Keratinocyte (primary cell): ENCODE results near the gene CCDC85B. TPM values are rescaled to one million over a fixed set of nuclear protein-coding genes. Genes with fewer than 3 reads are reported as not detected.

Source experiments
- DNase-seq: peaks from one replicate; pipeline ENCODE4 v3.0.0-alpha.2; 2011; ENCODE audit warnings: low read depth, missing footprints, low spot score
- FAIRE-seq: peaks from 2 replicates; lab custom pipeline; 2011; peaks lifted over from hg19 to GRCh38; lab: Jason Lieb, UNC
- H2AFZ ChIP-seq: 2 replicates; pipeline ENCODE4 v1.6.0; 2012; ENCODE audit warnings: low read length, control low read depth, inconsistent platforms; ENCODE audit not compliant: control insufficient read depth
- H3K27ac ChIP-seq: 2 replicates; pipeline ENCODE4 v1.5.1; 2011; ENCODE audit warnings: low read length; ENCODE audit not compliant: control insufficient read depth, insufficient read depth
- H3K27me3 ChIP-seq: 3 replicates; pipeline ENCODE4 v1.6.0; 2011; ENCODE audit warnings: low read length; ENCODE audit not compliant: control insufficient read depth, insufficient read depth; ENCODE audit errors: extremely low read depth
- H3K36me3 ChIP-seq, 2 experiments: 2 replicates in 1 of 2; 3 replicates in 1 of 2; pipeline ENCODE4 v1.5.1; 2011; ENCODE audit warnings: low read length in 2 of 2, mild to moderate bottlenecking in 1 of 2; ENCODE audit not compliant: control insufficient read depth in 2 of 2, insufficient read depth in 2 of 2; ENCODE audit errors: extremely low read depth in 1 of 2
- H3K4me1 ChIP-seq: 3 replicates; pipeline ENCODE4 v1.5.1; 2011; ENCODE audit warnings: low read length; ENCODE audit not compliant: control insufficient read depth, insufficient read depth; ENCODE audit errors: extremely low read depth
- H3K4me2 ChIP-seq: 3 replicates; pipeline ENCODE4 v1.6.0; 2011; ENCODE audit warnings: low read depth, low read length; ENCODE audit not compliant: control insufficient read depth, insufficient read depth; ENCODE audit errors: extremely low read depth
- H3K4me3 ChIP-seq, 3 experiments: fragments of 200-600 bp in 1 of 3; sonication (generic) in 1 of 3; 2 replicates in 2 of 3; 3 replicates in 1 of 3; pipeline ENCODE4 v1.5.1; 2011 to 2016; ENCODE audit warnings: low read length in 3 of 3, mild to moderate bottlenecking in 3 of 3, control low read depth in 2 of 3, inconsistent platforms in 1 of 3, low read depth in 1 of 3, mixed read lengths in 1 of 3, mixed run types in 1 of 3, moderate library complexity in 1 of 3; ENCODE audit not compliant: control insufficient read depth in 2 of 3, insufficient read depth in 2 of 3; ENCODE audit errors: extremely low read depth in 1 of 3
- H3K79me2 ChIP-seq: 2 replicates; pipeline ENCODE4 v1.6.0; 2012; ENCODE audit warnings: low read length; ENCODE audit not compliant: control insufficient read depth, insufficient read depth
- H3K9ac ChIP-seq: 3 replicates; pipeline ENCODE4 v1.6.0; 2011; ENCODE audit warnings: low read length; ENCODE audit not compliant: control insufficient read depth, insufficient read depth; ENCODE audit errors: extremely low read depth
- H3K9me1 ChIP-seq: 3 replicates; pipeline ENCODE4 v1.6.0; 2011; ENCODE audit warnings: low read length; ENCODE audit not compliant: control insufficient read depth, insufficient read depth; ENCODE audit errors: extremely low read depth
- H3K9me3 ChIP-seq: 2 replicates; pipeline ENCODE4 v1.5.1; 2012; ENCODE audit warnings: low read depth, low read length; ENCODE audit not compliant: control insufficient read depth
- H4K20me1 ChIP-seq: 3 replicates; pipeline ENCODE4 v1.6.0; 2011; ENCODE audit warnings: low read length; ENCODE audit not compliant: control insufficient read depth, insufficient read depth; ENCODE audit errors: extremely low read depth
- CTCF ChIP-seq, 3 experiments: IDR thresholded peaks in 1 of 3; conservative IDR thresholded peaks in 1 of 3; optimal IDR thresholded peaks in 1 of 3; 2 replicates in 2 of 3; 3 replicates in 1 of 3; pipeline versions ENCODE3 to v1.5.1; 2011; ENCODE audit warnings: low read length in 3 of 3, mild to moderate bottlenecking in 3 of 3, moderate library complexity in 2 of 3, control low read depth in 1 of 3, inconsistent platforms in 1 of 3; ENCODE audit not compliant: insufficient read depth in 2 of 3; ENCODE audit errors: extremely low read depth in 1 of 3
- EZH2 ChIP-seq: IDR thresholded peaks from one replicate; pipeline ENCODE4 v1.6.1; 2012; ENCODE audit warnings: inconsistent platforms, mild to moderate bottlenecking, low read length, moderate library complexity
- dilution Hi-C: fragments of 300-500 bp; cut with MboI; formaldehyde crosslinking; loops from one replicate; pipeline ENCODE4 v1.7.0; 2020; ENCODE audit warnings: low sequenced_read_pairs; ENCODE audit not compliant: extremely low pct_ligation_motif_present
- polyA plus RNA-seq, 5 experiments: library from polyadenylated mRNA; depleted of rRNA in 3 of 5; stranded (reverse) in 3 of 5; stranded (forward) in 1 of 5; unstranded in 1 of 5; fragments of >200 nt; gene quantifications; 1 replicate in 1 of 5; 2 replicates in 3 of 5; 3 replicates in 1 of 5; pipeline versions ENCODE4 v1.2.1 to v1.2.3, GENCODE V29; 2011 to 2012; ENCODE audit warnings: missing spikeins in 2 of 5, low read depth in 1 of 5, low replicate concordance in 1 of 5

The CCDC85B gene
- polyA plus RNA-seq, 1 donor (not counting 4 experiments of a cell fraction or from before 2014, with no cell fraction given): 4.1 TPM

- TF ChIP-seq EZH2 (no peak), CTCF (optimal IDR thresholded peaks at IDR 0.05 in 1 of 3, IDR thresholded peaks at IDR 0.05 in 1 of 3, conservative IDR thresholded peaks at IDR 0.05 in 1 of 3; ENCODE audit: extremely low read depth in 1 of 3, insufficient read depth in 2 of 3, low read length in 3 of 3) (no peak)
- peak overlapping the region; percentile 83 to 96 (median 91) for H3K4me3 ChIP-seq
- H3K4me2 ChIP-seq: peak overlapping the region; percentile 92
- H2AFZ ChIP-seq: peak overlapping the region; percentile 77
- DNase-seq: no peak
- no peak for FAIRE-seq
- no peaks in the 10 kb centered on the region for H3K27me3 ChIP-seq
- H4K20me1 ChIP-seq: peaks cover 25% of the 10 kb centered on the region
- dilution Hi-C loops: no loop called here
- peaks cover 7% of the 10 kb centered on the region for H3K9me1 ChIP-seq
- H3K9ac ChIP-seq: peak overlapping the region; percentile 83
- peak overlapping the region; percentile 90 for H3K27ac ChIP-seq
- H3K9me3 ChIP-seq: no peaks in the 10 kb centered on the region
- peaks cover 38 to 50% of the 10 kb centered on the region in 2 experiments for H3K36me3 ChIP-seq
- peaks cover 32% of the 10 kb centered on the region for H3K4me1 ChIP-seq
- peaks cover 60% of the 10 kb centered on the region for H3K79me2 ChIP-seq
Measured at GRCh38 chr11:65859812-65860277, 30.6 kb upstream of the CCDC85B start.

- H2AFZ ChIP-seq: peak within 1 kb of the TSS; percentile 79
- H3K27ac ChIP-seq: peak within 1 kb of the TSS; percentile 90
- H3K9ac ChIP-seq: peak within 1 kb of the TSS; percentile 83
- H3K9me1 ChIP-seq: peaks cover 7% of the 10 kb centered on the region
- DNase-seq: peak; percentile 94
- TF ChIP-seq EZH2 (no peak), CTCF (optimal IDR thresholded peaks at IDR 0.05 in 1 of 3, IDR thresholded peaks at IDR 0.05 in 1 of 3, conservative IDR thresholded peaks at IDR 0.05 in 1 of 3; ENCODE audit: extremely low read depth in 1 of 3, insufficient read depth in 2 of 3, low read length in 3 of 3) (peak; percentile 84 to 92 (median 91))
- FAIRE-seq: no peak
- H3K9me3 ChIP-seq: no peaks in the 10 kb centered on the region
- dilution Hi-C loops: no loop called here
- peaks cover 38 to 48% of the 10 kb centered on the region in 2 experiments for H3K36me3 ChIP-seq
- peaks cover 18% of the 10 kb centered on the region for H4K20me1 ChIP-seq
- H3K4me2 ChIP-seq: peak within 1 kb of the TSS; percentile 92
- H3K4me1 ChIP-seq: peaks cover 29% of the 10 kb centered on the region
- H3K4me3 ChIP-seq: peak within 1 kb of the TSS; percentile 83 to 96 (median 91)
- no peaks in the 10 kb centered on the region for H3K27me3 ChIP-seq
- peaks cover 53% of the 10 kb centered on the region for H3K79me2 ChIP-seq
Measured at GRCh38 chr11:65860278-65861164, 30.0 kb upstream of the CCDC85B start, which contains the start of gene MUS81. TSS of gene MUS81 (plus strand) at chr11:65860433. CDS start at chr11:65860754, 321 bp downstream.
